ENCODE data around the gene SESN3.
A peak's percentile ranks its signal among the peaks of the same experiment; 100 is the strongest.

GRCh38 chr11:95150956-95151684 lies 79.9 kb downstream of the SESN3 start:
- peak; percentile 81 for TF ChIP-seq CTCF (IDR thresholded peaks at IDR 0.05; ENCODE audit: borderline replicate concordance, extremely low read depth, low read length, poor library complexity, severe bottlenecking)
- no peak for TF ChIP-seq EZH2 (IDR thresholded peaks at IDR 0.05; ENCODE audit: borderline replicate concordance, low read depth, low read length, severe bottlenecking)
